T-helper 2 cell treated with Interferon-gamma antibody and Interleukin-4, amounts not matched to agents 100 ng/mL and 5 ng/mL, for 36 hours (primary cell): ENCODE data around the gene SLC22A31. TPM values are rescaled to one million over a fixed set of nuclear protein-coding genes. Genes with fewer than 3 reads are reported as not detected.

Experiments
- intact Hi-C: fragments of 100-400 bp; cut with micrococcal nuclease; formaldehyde crosslinking; loops from one replicate; pipeline ENCODE4 v1.15.1; 2023
- total RNA-seq: library from RNA; stranded (reverse); gene quantifications from 2 replicates; pipeline ENCODE4 v1.2.3, GENCODE V29; 2022

Gene SLC22A31
- 1.4 and 2.5 TPM in 2 replicates for total RNA-seq

- intact Hi-C loops: no loop called here
Observed at GRCh38 chr16:89200124-89200849, at the start of gene SLC22A31. Gene SLC22A31 (minus strand): TSS chr16:89200537. CDS start chr16:89200501, 36 bp downstream.

GRCh38 chr16:89248196-89248982, 48.1 kb upstream of the SLC22A31 start:
- intact Hi-C loops: loop anchor here (10.0 kb wide), 1 partner anchor 626 kb away; the partner anchor contains the start of gene TCF25

GRCh38 chr16:89247734-89248075, 47.4 kb upstream of the SLC22A31 start:
- intact Hi-C loops: loop anchor here (2.0 to 10.0 kb wide), 2 partner anchors 55 to 627 kb away; partner anchors contain the start of gene TCF25

GRCh38 chr16:89246903-89247733, 46.8 kb upstream of the SLC22A31 start:
- intact Hi-C loops: loop anchor here (2.0 to 10.0 kb wide), 2 partner anchors 54 to 628 kb away; partner anchors contain the start of gene TCF25

GRCh38 chr16:89246383-89246902, 46.1 kb upstream of the SLC22A31 start:
- intact Hi-C loops: loop anchor here (2.0 to 10.0 kb wide), 2 partner anchors 54 to 628 kb away; partner anchors contain the start of gene TCF25

- intact Hi-C loops: loop anchor here (5.0 to 10.0 kb wide), 2 partner anchors 413 to 630 kb away; partner anchors contain the start of genes CHMP1A, SPATA33 and TCF25
Observed at GRCh38 chr16:89244754-89245153, 44.4 kb upstream of the SLC22A31 start.

- intact Hi-C loops: loop anchor here (5.0 to 10.0 kb wide), 2 partner anchors 413 to 631 kb away; partner anchors contain the start of genes CHMP1A, SPATA33 and TCF25
Observed at GRCh38 chr16:89244264-89244663, 43.9 kb upstream of the SLC22A31 start.

- intact Hi-C loops: loop anchor here (5.0 to 10.0 kb wide), 2 partner anchors 414 to 631 kb away; partner anchors contain the start of genes CHMP1A, SPATA33 and TCF25
Observed at GRCh38 chr16:89243664-89244063, 43.3 kb upstream of the SLC22A31 start.

- intact Hi-C loops: loop anchor here (5.0 to 10.0 kb wide), 2 partner anchors 415 to 632 kb away; partner anchors contain the start of genes CHMP1A, SPATA33 and TCF25
Observed at GRCh38 chr16:89242795-89243200, 42.5 kb upstream of the SLC22A31 start.

GRCh38 chr16:89241187-89242007, 41.1 kb upstream of the SLC22A31 start:
- intact Hi-C loops: loop anchor here (1.0 to 10.0 kb wide), 6 partner anchors 71 to 633 kb away; partner anchors contain the start of genes CDH15, CHMP1A, SPATA33 and SPG7

GRCh38 chr16:89237733-89238132, 37.4 kb upstream of the SLC22A31 start:
- intact Hi-C loops: no loop called here

GRCh38 chr16:89233678-89234490, 33.5 kb upstream of the SLC22A31 start:
- intact Hi-C loops: no loop called here

GRCh38 chr16:89232107-89232506, 31.8 kb upstream of the SLC22A31 start:
- intact Hi-C loops: no loop called here

- intact Hi-C loops: no loop called here
Observed at GRCh38 chr16:89230255-89230654, 29.9 kb upstream of the SLC22A31 start.

GRCh38 chr16:89224665-89225064, 24.3 kb upstream of the SLC22A31 start:
- intact Hi-C loops: no loop called here

- intact Hi-C loops: no loop called here
Observed at GRCh38 chr16:89222931-89223330, 22.6 kb upstream of the SLC22A31 start.

GRCh38 chr16:89221604-89222003, 21.3 kb upstream of the SLC22A31 start:
- intact Hi-C loops: no loop called here

- intact Hi-C loops: loop anchor here (5.0 kb wide), 1 partner anchor 647 kb away; the partner anchor contains the start of gene ZC3H18
Observed at GRCh38 chr16:89219365-89219764, 19.0 kb upstream of the SLC22A31 start.
